22Rv1 (cell line): ENCODE data around the gene FEM1A.

Experiments
- CTCF ChIP-seq: fragments of 450-650 bp; IDR thresholded peaks from 2 replicates; pipeline ENCODE4 v1.5.1; 2017; ENCODE audit warnings: mild to moderate bottlenecking
- ZFX ChIP-seq: fragments of 450-650 bp; IDR thresholded peaks from 2 replicates; pipeline ENCODE4 v1.6.1; 2017; ENCODE audit warnings: antibody characterized with exemption, borderline replicate concordance

GRCh38 chr19:4829001-4829712 is 37.6 kb downstream of the FEM1A start:
- TF ChIP-seq CTCF, result no peak
- TF ChIP-seq ZFX, result no peak
